HepG2 (cell line): ENCODE results near the gene PRDM7. TPM values are rescaled to one million over a fixed set of nuclear protein-coding genes. Genes with fewer than 3 reads are reported as not detected.

Experiments
- ATAC-seq: fragments of 200-7000 bp; cut with Tn5 transposase; 3 replicates; pipeline ENCODE4 v1.9.1; 2020; ENCODE audit warnings: mild to moderate bottlenecking, moderate library complexity
- BruUV-seq: library from RNA; stranded (reverse); fragments of 400-500 nt; replicated peaks from 2 replicates; lab custom pipeline; 2021; lab: Mats Ljungman, UMichigan
- CTCF ChIA-PET: fragments of 300-600 bp; formaldehyde crosslinking; extraction: SDS; loops from one replicate; lab custom pipeline; 2021; ENCODE audit warnings: low total read pairs, inconsistent platforms, low intra/inter-chr PET ratio; lab: Yijun Ruan, JAX
- POLR2A ChIA-PET: fragments of 350-600 bp; sonication (Branson Sonifier 250); formaldehyde crosslinking; loops from one replicate; lab custom pipeline; 2020; ENCODE audit warnings: antibody characterized with exemption, inconsistent platforms; lab: Yijun Ruan, JAX
- DNase-seq: peaks from one replicate; pipeline ENCODE4 v3.0.0-alpha.2; 2015; ENCODE audit warnings: low spot score
- FAIRE-seq: peaks from 3 replicates; lab custom pipeline; 2011; peaks lifted over from hg19 to GRCh38; lab: Jason Lieb, UNC
- H2AFZ ChIP-seq: one replicate; pipeline ENCODE4 v1.6.1; 2011; ENCODE audit warnings: low read length, inconsistent platforms
- H3K27ac ChIP-seq: fragments of 300-600 bp; 3 replicates; pipeline ENCODE4 v1.8.0; 2011; ENCODE audit warnings: mixed run types, mild to moderate bottlenecking, mixed read lengths, low read length, inconsistent platforms; ENCODE audit not compliant: insufficient read depth; ENCODE audit errors: extremely low read length
- H3K27me3 ChIP-seq, 2 experiments: fragments of 200-600 bp in 1 of 2; 2 replicates in 1 of 2; 3 replicates in 1 of 2; pipeline versions ENCODE4 v1.6.0 to v1.8.0; 2011; ENCODE audit warnings: low read length in 2 of 2, mild to moderate bottlenecking in 2 of 2, moderate library complexity in 2 of 2, inconsistent platforms in 1 of 2; ENCODE audit not compliant: insufficient read depth in 2 of 2, control insufficient read depth in 1 of 2
- H3K36me3 ChIP-seq, 2 experiments: fragments of 200-600 bp in 1 of 2; replicated peaks in 1 of 2; 2 replicates in 1 of 2; 3 replicates in 1 of 2; pipeline versions ENCODE4 v1.5.1 to v1.8.0; 2011; ENCODE audit warnings: low read length in 2 of 2, inconsistent platforms in 1 of 2; ENCODE audit not compliant: insufficient read depth in 2 of 2, control insufficient read depth in 1 of 2
- H3K4me1 ChIP-seq: 2 replicates; pipeline ENCODE4 v1.5.1; 2012; ENCODE audit warnings: low read length, inconsistent platforms; ENCODE audit not compliant: insufficient read depth
- H3K4me2 ChIP-seq: 2 replicates; pipeline ENCODE4 v1.6.0; 2011; ENCODE audit warnings: low read depth, low read length, inconsistent platforms
- H3K4me3 ChIP-seq, 3 experiments: fragments of 200-600 bp in 1 of 3; sonication (generic), shearing (Covaris generic) in 1 of 3; replicated peaks in 1 of 3; 2 replicates each; pipeline ENCODE4 v1.5.1; 2011 to 2016; ENCODE audit warnings: low read length in 3 of 3, inconsistent platforms in 2 of 3, low read depth in 2 of 3, mild to moderate bottlenecking in 2 of 3, control low read depth in 1 of 3, mixed read lengths in 1 of 3; ENCODE audit not compliant: insufficient read depth in 1 of 3
- H3K79me2 ChIP-seq: one replicate; pipeline ENCODE4 v1.6.1; 2011; ENCODE audit warnings: low read length, inconsistent platforms; ENCODE audit not compliant: insufficient read depth
- H3K9ac ChIP-seq: 2 replicates; pipeline ENCODE4 v1.6.0; 2011; ENCODE audit warnings: mild to moderate bottlenecking, low read depth, low read length, inconsistent platforms; ENCODE audit not compliant: insufficient read depth
- H3K9me3 ChIP-seq: 2 replicates; pipeline ENCODE4 v1.5.1; 2012; ENCODE audit warnings: mild to moderate bottlenecking, low read length
- H4K20me1 ChIP-seq: 2 replicates; pipeline ENCODE4 v1.6.0; 2011; ENCODE audit warnings: inconsistent platforms, mild to moderate bottlenecking, low read length, moderate library complexity; ENCODE audit not compliant: insufficient read depth
- BRD4 ChIP-seq: sonication (generic); formaldehyde crosslinking; IDR thresholded peaks from 2 replicates; pipeline ENCODE4 v1.4.0; 2020; ENCODE audit warnings: missing genetic modification reagents
- ELF1 ChIP-seq: sonication (generic); formaldehyde crosslinking; IDR thresholded peaks from 2 replicates; pipeline ENCODE4 v1.4.0; 2020; ENCODE audit warnings: missing genetic modification reagents
- MLXIP ChIP-seq: sonication (generic); formaldehyde crosslinking; IDR thresholded peaks from 2 replicates; pipeline ENCODE4 v1.9.0; 2021; ENCODE audit warnings: missing genetic modification reagents, borderline replicate concordance
- NFIC ChIP-seq: IDR thresholded peaks from 2 replicates; pipeline ENCODE4 v1.6.1; 2012; ENCODE audit warnings: mild to moderate bottlenecking, low read length, inconsistent platforms
- SP1 ChIP-seq, 2 experiments: fragments of 450-650 bp in 1 of 2; sonication (generic) in 1 of 2; formaldehyde crosslinking in 1 of 2; IDR thresholded peaks; 2 replicates each; pipeline versions ENCODE4 v1.4.0 to v1.6.1; 2016 to 2020; ENCODE audit warnings: missing genetic modification reagents in 1 of 2
- SRY ChIP-seq: sonication (generic); formaldehyde crosslinking; IDR thresholded peaks from 2 replicates; pipeline ENCODE4 v1.8.0; 2022; ENCODE audit warnings: mild to moderate bottlenecking, missing genetic modification reagents
- TEAD2 ChIP-seq: sonication (generic); formaldehyde crosslinking; IDR thresholded peaks from 2 replicates; pipeline ENCODE4 v1.9.0; 2021; ENCODE audit warnings: missing genetic modification reagents
- TEAD3 ChIP-seq: optimal IDR thresholded peaks from 2 replicates; pipeline ENCODE3; 2016; ENCODE audit warnings: borderline replicate concordance
- THRA ChIP-seq: sonication (generic); formaldehyde crosslinking; IDR thresholded peaks from 2 replicates; pipeline ENCODE4 v1.4.0; 2020; ENCODE audit warnings: missing genetic modification reagents, borderline replicate concordance
- WIZ ChIP-seq: sonication (generic); formaldehyde crosslinking; IDR thresholded peaks from 2 replicates; pipeline ENCODE4 v1.5.1; 2020; ENCODE audit warnings: mild to moderate bottlenecking, missing genetic modification reagents
- ZFP90 ChIP-seq: sonication (generic); formaldehyde crosslinking; IDR thresholded peaks from 2 replicates; pipeline ENCODE4 v1.8.0; 2022; ENCODE audit warnings: missing genetic modification reagents, mild to moderate bottlenecking, inconsistent platforms, borderline replicate concordance
- ZNF263 ChIP-seq: sonication (generic); formaldehyde crosslinking; IDR thresholded peaks from 2 replicates; pipeline ENCODE4 v1.4.0; 2020; ENCODE audit warnings: missing genetic modification reagents
- ZNF296 ChIP-seq: sonication (generic); formaldehyde crosslinking; conservative IDR thresholded peaks from 2 replicates; pipeline ENCODE4 v1.5.0; 2020; ENCODE audit warnings: mild to moderate bottlenecking, missing genetic modification reagents
- ZNF367 ChIP-seq: sonication (generic); formaldehyde crosslinking; IDR thresholded peaks from 2 replicates; pipeline ENCODE4 v1.4.0; 2020; ENCODE audit warnings: missing genetic modification reagents, borderline replicate concordance
- ZNF382 ChIP-seq: sonication (generic); formaldehyde crosslinking; IDR thresholded peaks from 2 replicates; pipeline ENCODE4 v1.5.0; 2020; ENCODE audit warnings: missing genetic modification reagents, mild to moderate bottlenecking, borderline replicate concordance
- ZNF501 ChIP-seq: sonication (generic); formaldehyde crosslinking; IDR thresholded peaks from 2 replicates; pipeline ENCODE4 v1.5.1; 2020; ENCODE audit warnings: mild to moderate bottlenecking, moderate library complexity, missing genetic modification reagents
- ZNF547 ChIP-seq: sonication (generic); formaldehyde crosslinking; IDR thresholded peaks from 2 replicates; pipeline ENCODE4 v1.5.1; 2020; ENCODE audit warnings: mild to moderate bottlenecking, missing genetic modification reagents
- ZNF614 ChIP-seq: IDR thresholded peaks from 2 replicates; pipeline ENCODE4 v1.6.1; 2018; ENCODE audit warnings: missing biosample characterization, missing genetic modification reagents, inconsistent platforms, borderline replicate concordance
- ZNF772 ChIP-seq: sonication (generic); formaldehyde crosslinking; IDR thresholded peaks from 2 replicates; pipeline ENCODE4 v1.5.0; 2020; ENCODE audit warnings: mild to moderate bottlenecking, missing genetic modification reagents
- ZSCAN9 ChIP-seq: IDR thresholded peaks from 2 replicates; pipeline ENCODE4 v1.6.1; 2016; ENCODE audit warnings: borderline replicate concordance
- WGBS: methylation state at CpG from one replicate; pipeline ENCODE4 v1.1.6; 2017; ENCODE audit warnings: low lambda C conversion rate; 5-methylcytosine and 5-hydroxymethylcytosine counted together
- in situ Hi-C: cut with HindIII; loops from 2 replicates; pipeline ENCODE4 v1.10.0; 2017; ENCODE audit warnings: low pct_unique_long_range_greater_than_20kb; ENCODE audit not compliant: extremely low pct_ligation_motif_present
- intact Hi-C: fragments of 100-400 bp; cut with micrococcal nuclease; formaldehyde crosslinking; loops from one replicate; pipeline ENCODE4 v1.10.0; 2022; ENCODE audit not compliant: unreplicated experiment
- polyA plus RNA-seq, 8 experiments: library from polyadenylated mRNA; depleted of rRNA in 3 of 8; stranded (reverse) in 7 of 8; unstranded in 1 of 8; fragments of >200 nt; fragmentation: Illumina TruSeq in 4 of 8; extraction: Trizol in 4 of 8; gene quantifications; 2 replicates each; pipeline versions ENCODE4 v1.2.1 to v1.2.3, GENCODE V29; 2011 to 2016; ENCODE audit warnings: low read depth in 4 of 8, missing spikeins in 1 of 8, mixed read lengths in 1 of 8; ENCODE audit not compliant: insufficient read depth in 1 of 8
- total RNA-seq, 5 experiments: library from RNA; depleted of rRNA; stranded (reverse); fragments of >200 nt; fragmentation: Illumina TruSeq; extraction: Trizol; gene quantifications; 2 replicates each; pipeline ENCODE4 v1.2.3, GENCODE V29; 2016; ENCODE audit warnings: low read depth in 1 of 5

Gene PRDM7
- total and polyA plus RNA-seq, 2 of the 13 experiments (the other 11 are each of a cell fraction or from before 2014, with no cell fraction given) = not detected

- Histone ChIP-seq H3K27ac (peak overlapping the region; percentile 36), H3K79me2 (peaks cover 6% of the 10 kb centered on the region), H2AFZ (no peak overlapping the region), H3K4me2 (peak overlapping the region; percentile 93), H3K4me1 (peaks cover 38% of the 10 kb centered on the region), H3K4me3 (peak overlapping the region; percentile 83 to 93 (median 87)), H3K9me3 (no peaks in the 10 kb centered on the region), H3K9ac (peak overlapping the region; percentile 72), H3K36me3 (peaks cover 0 to 6% of the 10 kb centered on the region in 2 experiments; a peak in 3 of 5 replicates), H4K20me1 (no peaks in the 10 kb centered on the region), H3K27me3 (no peaks in the 10 kb centered on the region; a peak in 1 of 5 replicates)
- in situ Hi-C loops = no loop called here
- WGBS = 8% methylated on average over 2 of the region's 7 CpGs
- CTCF ChIA-PET = interaction anchor here (1.0 kb wide), 1 partner anchor 44 kb away, joined by 3 read pairs; no protein-coding TSS in a partner anchor
- DNase-seq (no peak), ATAC-seq (peak; percentile 9), FAIRE-seq (no peak)
- BruUV-seq = no TSS peak
- intact Hi-C loops = no loop called here
- POLR2A ChIA-PET = interaction anchor here (0.7 to 2.6 kb wide), 7 partner anchors 16 to 144 kb away, joined by 3 to 15 read pairs (median 3); partner anchors contain the start of genes MC1R and TUBB3
- TF ChIP-seq WIZ (CRISPR knock-in tag) (no peak), SRY (CRISPR knock-in tag) (no peak), ZNF614 (CRISPR knock-in tag) (0 out of 2 replicates have a peak, but pooled peaks have one; percentile 8), ELF1 (CRISPR knock-in tag) (no peak), ZFP90 (0 out of 2 replicates have a peak, but pooled peaks have one; percentile 39), TEAD3 (peak; percentile 36), ZNF501 (CRISPR knock-in tag) (peak; percentile 39; the same call in 1 of the 2 replicates), NFIC (no peak), TEAD2 (0 out of 2 replicates have a peak, but pooled peaks have one; percentile 26), ZNF772 (CRISPR knock-in tag) (0 out of 2 replicates have a peak, but pooled peaks have one; percentile 21), SP1 (IDR thresholded peaks at IDR 0.05) (no peak), SP1 (CRISPR knock-in tag; IDR thresholded peaks at IDR 0.05) (0 out of 2 replicates have a peak, but pooled peaks have one; percentile 7), THRA (CRISPR knock-in tag) (no peak), BRD4 (CRISPR knock-in tag) (0 out of 2 replicates have a peak, but pooled peaks have one; percentile 22), ZNF367 (0 out of 2 replicates have a peak, but pooled peaks have one; percentile 46), ZNF382 (CRISPR knock-in tag) (no peak), ZNF296 (CRISPR knock-in tag) (no peak), ZNF547 (CRISPR knock-in tag) (0 out of 2 replicates have a peak, but pooled peaks have one; percentile 42), MLXIP (CRISPR knock-in tag) (0 out of 2 replicates have a peak, but pooled peaks have one; percentile 44), ZNF263 (CRISPR knock-in tag) (0 out of 2 replicates have a peak, but pooled peaks have one; percentile 9), ZSCAN9 (CRISPR knock-in tag) (no peak)
Measured at GRCh38 chr16:90018297-90018651, 58.9 kb downstream of the PRDM7 start.
